Thymus (tissue), 11 donors: Measurements from ENCODE around the gene ABCB4. TPM values are rescaled to one million over a fixed set of nuclear protein-coding genes. Genes with fewer than 3 reads are reported as not detected.
A peak's percentile ranks its signal among the peaks of the same experiment; 100 is the strongest.
"Not testable (repeated sequence)": the region's sequence is repeated elsewhere in the genome, so short reads cannot be mapped to it uniquely, and the experiment has no call there.

Experiments used
- DNase-seq, 9 donors: peaks; one replicate each; pipeline ENCODE4 v3.0.0-alpha.2; 2013; ENCODE audit warnings: low spot score in 9 of 9, low read depth in 6 of 9, missing footprints in 1 of 9
- H3K27ac ChIP-seq, 2 donors: one replicate each; pipeline ENCODE4 v1.5.1; 2013; ENCODE audit warnings: control low read depth in 1 of 2, low read depth in 1 of 2, low read length in 1 of 2, mild to moderate bottlenecking in 1 of 2, moderate library complexity in 1 of 2
- H3K27me3 ChIP-seq, 2 donors: one replicate each; pipeline ENCODE4 v1.5.1; 2013; ENCODE audit warnings: low read length in 1 of 2; ENCODE audit not compliant: control insufficient read depth in 2 of 2, insufficient read depth in 1 of 2
- H3K36me3 ChIP-seq, 2 donors: one replicate each; pipeline ENCODE4 v1.5.1; 2013; ENCODE audit warnings: low read length in 1 of 2, mild to moderate bottlenecking in 1 of 2, moderate library complexity in 1 of 2; ENCODE audit not compliant: control insufficient read depth in 2 of 2, insufficient read depth in 2 of 2
- H3K4me1 ChIP-seq, 2 donors: one replicate each; pipeline ENCODE4 v1.5.1; 2013; ENCODE audit warnings: low read length in 2 of 2; ENCODE audit not compliant: control insufficient read depth in 2 of 2, insufficient read depth in 2 of 2
- H3K4me3 ChIP-seq, 2 donors: one replicate each; pipeline ENCODE4 v1.5.1; 2013; ENCODE audit warnings: low read length in 2 of 2, control low read depth in 1 of 2, mild to moderate bottlenecking in 1 of 2
- H3K9me3 ChIP-seq, 2 donors: one replicate each; pipeline ENCODE4 v1.5.1; 2013; ENCODE audit warnings: low read length in 1 of 2, mild to moderate bottlenecking in 1 of 2; ENCODE audit not compliant: control insufficient read depth in 2 of 2, insufficient read depth in 1 of 2
- WGBS: extraction: QIAGEN DNeasy Blood & Tissue Kit; methylation state at CpG from one replicate; pipeline ENCODE4 v1.1.7; 2013; 5-methylcytosine and 5-hydroxymethylcytosine counted together
- polyA plus RNA-seq: library from polyadenylated mRNA; stranded (reverse); fragments of 200-250 nt; gene quantifications from one replicate; pipeline ENCODE4 v1.2.3, GENCODE V29; 2013
- total RNA-seq: library from RNA; stranded (reverse); fragments of 120-200 nt; gene quantifications from one replicate; pipeline ENCODE4 v1.2.4, GENCODE V29; 2013
- donor health status: healthy.

ABCB4 gene
- total and polyA plus RNA-seq, 2 donors: 0.71 to 1.0 TPM

GRCh38 chr7:87482115-87482514 lies 6.6 kb upstream of the ABCB4 start:
- Histone ChIP-seq H3K27ac (no peak overlapping the region), H3K36me3 (no peaks in the 10 kb centered on the region), H3K9me3 (no peaks in the 10 kb centered on the region), H3K4me1 (no peaks in the 10 kb centered on the region), H3K4me3 (no peak overlapping the region), H3K27me3 (peaks cover 0 to 2% of the 10 kb centered on the region in 2 donors)
- DNase-seq: no peak
- 95% methylated on average over 3 of the region's 3 CpGs for WGBS

GRCh38 chr7:87480386-87480785 lies 4.9 kb upstream of the ABCB4 start:
- 94% methylated on average over 2 of the region's 2 CpGs for WGBS
- Histone ChIP-seq H3K36me3 (no peaks in the 10 kb centered on the region), H3K4me3 (no peak overlapping the region), H3K9me3 (no peaks in the 10 kb centered on the region), H3K4me1 (peaks cover 0 to 1% of the 10 kb centered on the region in 2 donors), H3K27ac (no peak overlapping the region), H3K27me3 (peaks cover 7 to 19% of the 10 kb centered on the region in 2 donors)
- no peak for DNase-seq

GRCh38 chr7:87479951-87480350 lies 4.5 kb upstream of the ABCB4 start:
- no peak for DNase-seq
- Histone ChIP-seq H3K9me3 (no peaks in the 10 kb centered on the region), H3K27ac (no peak overlapping the region), H3K36me3 (no peaks in the 10 kb centered on the region), H3K4me1 (peaks cover 3% of the 10 kb centered on the region in 2 donors), H3K27me3 (peaks cover 10 to 23% of the 10 kb centered on the region in 2 donors), H3K4me3 (no peak overlapping the region)
- WGBS: 89% methylated on average over 2 of the region's 2 CpGs

DNA sequence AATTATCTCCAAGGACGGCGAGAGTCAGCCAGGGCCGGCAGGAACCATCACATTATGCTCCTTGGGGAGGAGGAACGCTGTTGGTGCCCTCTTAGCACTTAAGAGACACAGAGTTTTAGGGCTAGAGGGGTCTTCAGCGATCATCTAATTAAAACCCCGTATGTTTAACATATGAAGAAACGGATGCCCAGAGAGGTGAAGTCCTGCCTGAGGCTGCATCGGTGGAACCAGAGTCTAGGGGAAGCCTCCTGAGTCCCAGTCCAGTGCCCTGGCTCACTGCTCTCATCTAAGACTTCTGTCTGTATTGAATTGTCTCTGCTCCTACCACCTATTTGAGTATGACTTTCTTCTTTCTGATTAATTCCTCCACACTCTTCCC lies 688 bp upstream of the ABCB4 start:
- 90% methylated on average over 8 of the region's 8 CpGs for WGBS
- peaks cover 16 to 40% of the 10 kb centered on the region in 2 donors for H3K27me3 ChIP-seq
- no peaks in the 10 kb centered on the region for H3K9me3 ChIP-seq
- H3K4me1 ChIP-seq: peaks cover 3% of the 10 kb centered on the region in 2 donors
- H3K27ac ChIP-seq: no peak overlapping the region
- H3K36me3 ChIP-seq: no peaks in the 10 kb centered on the region
- no peak overlapping the region for H3K4me3 ChIP-seq
- no peak for DNase-seq

DNA sequence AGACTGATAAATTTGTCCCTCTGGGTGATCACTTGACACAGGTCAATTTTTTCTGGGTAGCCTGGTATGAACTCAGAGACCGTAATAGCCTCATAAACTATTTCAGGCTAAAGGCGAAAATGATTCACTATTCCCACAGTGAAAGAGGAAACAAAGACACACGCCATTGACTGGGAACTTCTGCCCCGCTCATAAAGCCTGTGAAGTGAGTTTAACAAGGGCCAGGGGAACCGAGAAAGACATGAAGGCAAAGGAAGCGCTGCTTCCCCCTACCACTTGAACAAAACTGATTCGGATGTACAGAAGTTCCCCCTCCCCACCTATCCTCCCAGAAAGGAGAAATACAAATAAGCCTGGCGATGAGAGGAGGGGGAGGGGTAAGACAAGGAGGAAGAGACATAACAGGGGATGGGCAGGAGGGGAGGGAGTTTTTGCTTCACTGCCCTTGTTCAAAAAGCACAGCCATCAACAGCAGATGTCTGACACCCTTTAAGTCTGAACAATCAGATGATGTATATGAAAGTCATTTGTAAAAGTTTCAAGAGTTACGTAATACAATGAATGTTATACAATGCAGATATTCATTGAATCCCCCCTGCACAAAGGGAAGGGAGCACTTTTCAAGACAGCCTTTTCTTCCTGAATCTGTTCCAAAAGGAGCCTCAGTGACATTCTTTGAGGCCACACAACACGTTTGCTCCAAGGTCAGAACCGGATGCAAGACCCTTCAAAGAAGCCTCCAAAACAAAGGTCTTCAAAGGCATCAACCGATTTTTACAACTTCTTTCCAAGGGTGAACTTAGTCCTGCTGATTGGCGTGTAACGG lies 734 bp downstream of the ABCB4 start:
- Histone ChIP-seq H3K27ac (no peak overlapping the region), H3K9me3 (no peaks in the 10 kb centered on the region), H3K4me3 (no peak overlapping the region), H3K36me3 (no peaks in the 10 kb centered on the region), H3K4me1 (peaks cover 3% of the 10 kb centered on the region in 2 donors), H3K27me3 (peaks cover 16 to 40% of the 10 kb centered on the region in 2 donors)
- peak in 2 of 9 donors; percentile 2 to 35 for DNase-seq
- WGBS: 16% methylated on average over 14 of the region's 14 CpGs

GRCh38 chr7:87473986-87474385 lies 1.5 kb downstream of the ABCB4 start:
- DNase-seq: no peak
- Histone ChIP-seq H3K27me3 (peaks cover 16 to 40% of the 10 kb centered on the region in 2 donors), H3K27ac (no peak overlapping the region), H3K9me3 (no peaks in the 10 kb centered on the region), H3K36me3 (no peaks in the 10 kb centered on the region), H3K4me3 (no peak overlapping the region), H3K4me1 (peaks cover 3% of the 10 kb centered on the region in 2 donors)
- WGBS: 81% methylated on average over 2 of the region's 2 CpGs

GRCh38 chr7:87473192-87473591 lies 2.3 kb downstream of the ABCB4 start:
- H3K36me3 ChIP-seq: no peaks in the 10 kb centered on the region
- H3K27me3 ChIP-seq: peaks cover 16 to 40% of the 10 kb centered on the region in 2 donors
- no peak overlapping the region for H3K27ac ChIP-seq
- H3K4me1 ChIP-seq: peaks cover 3% of the 10 kb centered on the region in 2 donors
- DNase-seq: no peak
- no peak overlapping the region for H3K4me3 ChIP-seq
- 85% methylated on average over 2 of the region's 2 CpGs for WGBS
- no peaks in the 10 kb centered on the region for H3K9me3 ChIP-seq

DNA sequence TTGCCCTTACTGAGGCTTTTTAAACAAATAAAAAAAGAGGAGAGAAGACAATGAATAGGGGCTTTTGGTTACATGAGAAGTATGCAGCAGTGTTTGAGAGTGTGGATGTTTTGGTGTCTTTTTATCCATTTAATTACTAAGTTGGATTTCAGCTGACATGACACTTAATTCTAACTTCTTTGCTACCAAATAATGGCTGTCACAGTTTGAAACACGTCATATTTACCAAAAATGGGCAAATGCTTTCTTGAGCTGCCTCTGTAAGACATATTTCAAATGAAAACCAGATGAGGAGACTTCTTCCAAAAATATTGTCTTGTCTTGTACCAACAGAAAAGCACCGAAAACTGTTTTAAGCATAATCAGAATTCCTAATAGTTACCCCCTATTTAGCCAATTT lies 4.0 kb downstream of the ABCB4 start:
- Histone ChIP-seq H3K36me3 (no peaks in the 10 kb centered on the region), H3K27ac (no peak overlapping the region), H3K27me3 (peaks cover 16 to 32% of the 10 kb centered on the region in 2 donors), H3K4me3 (no peak overlapping the region), H3K4me1 (peaks cover 3% of the 10 kb centered on the region in 2 donors), H3K9me3 (no peaks in the 10 kb centered on the region)
- no peak for DNase-seq
- 91% methylated on average over 2 of the region's 2 CpGs for WGBS

DNA sequence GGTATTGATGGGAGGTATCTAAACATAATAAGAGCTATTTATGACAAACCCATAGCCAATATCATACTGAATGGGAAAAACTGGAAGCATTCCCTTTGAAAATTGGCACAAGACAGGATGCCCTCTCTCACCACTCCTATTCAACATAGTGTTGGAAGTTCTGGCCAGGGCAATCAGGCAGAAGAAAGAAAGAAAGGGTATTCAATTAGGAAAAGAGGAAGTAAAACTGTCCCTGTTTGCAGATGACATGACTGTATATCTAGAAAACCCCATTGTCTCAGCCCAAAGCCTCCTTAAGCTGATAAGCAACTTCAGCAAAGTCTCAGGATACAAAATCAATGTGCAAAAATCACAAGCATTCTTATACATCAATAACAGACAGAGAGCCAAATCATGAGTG lies 6.3 kb downstream of the ABCB4 start:
- not testable (repeated sequence) for DNase-seq

More for the DNA sequence above, 6.3 kb downstream of the ABCB4 start:
- H3K27me3 ChIP-seq: peaks cover 2 to 10% of the 10 kb centered on the region in 2 donors
- not testable (repeated sequence) for H3K36me3 ChIP-seq, H3K4me3 ChIP-seq, H3K9me3 ChIP-seq, H3K4me1 ChIP-seq, H3K27ac ChIP-seq
